GM21717 (cell line): ENCODE results near the gene GSTM3.

Experiments
- ATAC-seq: cut with Tn5 transposase; IDR thresholded peaks from one replicate; pipeline ENCODE4 v1.9.1; 2021; ENCODE audit warnings: mild to moderate bottlenecking, moderate library complexity; ENCODE audit not compliant: unreplicated experiment

Gene GSTM3

DNA sequence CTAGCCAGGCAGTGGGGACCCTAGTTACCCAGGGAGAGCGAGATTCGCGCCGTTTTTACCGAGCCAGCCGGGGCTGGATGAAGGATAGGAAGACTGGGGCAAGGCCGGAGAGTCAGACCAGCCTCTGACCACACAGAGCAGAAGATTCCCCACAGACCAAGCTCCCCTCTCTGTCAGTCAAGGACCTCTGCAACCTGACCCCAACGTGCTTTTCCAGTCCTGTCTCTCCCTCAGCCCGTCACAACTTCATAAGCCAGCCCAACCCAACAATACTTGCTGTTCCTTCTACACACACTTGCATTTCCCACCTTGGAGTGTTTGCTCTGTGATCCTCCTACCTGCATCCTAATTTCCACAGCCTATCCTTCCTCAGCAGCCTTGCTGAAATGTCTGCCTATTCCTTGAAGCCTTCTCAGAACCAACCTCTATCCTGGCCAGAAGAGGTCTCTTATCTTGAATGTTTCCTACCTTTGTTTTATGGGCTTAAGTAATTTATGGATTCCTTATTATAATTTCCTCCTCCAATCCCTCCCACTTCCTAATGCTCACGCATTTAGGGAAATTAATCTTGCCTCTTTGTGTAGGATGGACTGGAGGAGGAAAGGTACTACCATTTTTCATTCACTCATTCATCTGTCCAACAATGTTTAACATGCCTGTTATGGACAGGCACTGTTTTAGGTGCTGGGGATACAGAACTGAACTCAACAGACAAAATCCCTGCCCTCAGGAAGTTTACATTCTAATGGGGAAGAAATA lies at the start of gene GSTM3:
Gene GSTM3, minus strand, starts transcription at position 424 of the 759 bp plus-strand sequence. CDS start 751 bp downstream, outside the sequence.
- no peak for ATAC-seq

DNA sequence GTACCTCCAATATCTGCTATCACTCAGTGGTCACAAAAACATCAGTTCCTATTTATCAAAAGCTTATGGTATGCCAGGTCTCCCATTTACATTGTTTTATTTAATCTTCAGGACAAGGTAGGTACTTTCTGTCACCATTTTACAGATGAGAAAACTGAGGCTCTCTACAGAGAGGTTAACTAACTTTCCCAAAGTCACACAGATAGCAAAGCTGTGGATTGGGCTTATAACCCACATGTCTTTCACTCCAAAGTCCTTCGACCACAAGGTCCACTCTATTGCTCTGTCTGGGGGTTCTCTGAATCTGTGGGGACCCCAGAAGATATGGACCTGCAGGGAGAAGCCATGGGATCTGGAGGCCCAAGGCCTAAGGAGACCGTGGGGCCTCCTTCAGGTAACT lies 49.5 kb upstream of the GSTM3 start:
- ATAC-seq, result no peak

DNA sequence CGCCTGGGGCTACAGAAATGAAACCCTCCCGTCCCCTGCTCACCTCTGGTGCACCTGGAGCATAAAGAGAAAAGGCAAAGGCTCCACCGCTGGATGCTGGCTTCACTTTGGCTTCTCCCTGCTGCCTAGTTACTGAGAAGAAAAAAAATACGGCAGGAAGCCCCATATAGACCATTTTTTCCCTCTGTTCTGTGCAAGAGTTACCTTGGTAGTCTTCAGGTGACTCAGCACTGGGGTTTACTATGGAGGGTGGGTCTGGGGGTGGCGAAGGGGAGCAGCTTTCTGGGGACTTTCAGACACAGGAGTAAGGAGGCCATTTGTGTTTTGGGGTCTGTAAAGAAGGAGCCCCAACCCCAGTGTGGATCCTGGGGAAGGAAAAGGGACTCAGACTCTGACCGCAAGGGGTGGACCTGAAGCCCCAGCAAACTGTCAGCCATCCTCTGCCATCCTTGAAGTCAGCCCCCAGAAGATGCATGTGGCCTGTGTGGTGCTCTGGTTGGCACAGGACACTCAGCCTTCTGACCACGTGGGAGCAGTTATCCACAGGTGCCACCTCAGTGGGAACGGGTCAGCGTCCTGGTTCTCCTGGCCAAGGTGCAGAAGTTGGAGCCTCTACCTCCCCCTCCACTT lies 48.8 kb upstream of the GSTM3 start:
- no peak for ATAC-seq

DNA sequence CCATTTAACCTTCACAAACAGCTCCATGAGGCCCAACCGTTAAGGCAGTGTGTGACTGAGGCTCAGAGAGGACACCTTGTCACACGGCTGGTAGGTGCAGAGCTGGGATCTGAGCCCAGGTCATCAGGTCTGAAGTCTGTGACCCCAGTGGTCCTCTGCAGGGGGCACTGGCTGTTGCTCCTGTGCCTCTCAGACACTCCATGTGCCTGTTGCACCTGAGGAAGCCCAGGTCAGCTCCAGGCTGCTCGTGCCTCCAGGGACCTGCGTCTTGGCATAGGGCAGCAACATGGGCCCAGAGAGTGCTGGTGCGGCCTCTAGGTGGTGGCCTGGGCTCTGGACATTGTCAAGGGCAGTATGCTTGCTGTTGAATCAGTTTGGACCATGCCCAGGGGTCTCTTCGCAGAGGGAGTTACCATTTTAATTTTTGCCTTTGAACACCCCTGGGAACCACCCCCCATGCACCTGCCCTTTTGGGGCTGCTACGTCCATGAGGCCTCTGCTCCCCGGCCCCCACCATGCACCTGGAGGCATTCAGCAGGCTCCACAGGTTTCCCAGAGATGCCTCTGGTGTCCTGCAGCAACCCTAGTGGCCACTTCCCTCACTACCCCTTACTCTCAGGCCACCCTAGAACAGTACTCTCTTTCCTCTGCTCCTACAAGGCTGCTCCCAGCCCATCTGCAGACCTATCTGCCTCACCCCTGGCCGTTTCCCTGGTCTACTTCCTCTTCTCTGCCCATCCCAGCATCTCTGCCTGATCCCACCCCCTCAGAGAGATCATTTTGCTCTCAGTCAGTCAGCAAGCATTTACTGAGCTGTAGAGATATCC lies 48.1 kb upstream of the GSTM3 start:
- ATAC-seq, result no peak

DNA sequence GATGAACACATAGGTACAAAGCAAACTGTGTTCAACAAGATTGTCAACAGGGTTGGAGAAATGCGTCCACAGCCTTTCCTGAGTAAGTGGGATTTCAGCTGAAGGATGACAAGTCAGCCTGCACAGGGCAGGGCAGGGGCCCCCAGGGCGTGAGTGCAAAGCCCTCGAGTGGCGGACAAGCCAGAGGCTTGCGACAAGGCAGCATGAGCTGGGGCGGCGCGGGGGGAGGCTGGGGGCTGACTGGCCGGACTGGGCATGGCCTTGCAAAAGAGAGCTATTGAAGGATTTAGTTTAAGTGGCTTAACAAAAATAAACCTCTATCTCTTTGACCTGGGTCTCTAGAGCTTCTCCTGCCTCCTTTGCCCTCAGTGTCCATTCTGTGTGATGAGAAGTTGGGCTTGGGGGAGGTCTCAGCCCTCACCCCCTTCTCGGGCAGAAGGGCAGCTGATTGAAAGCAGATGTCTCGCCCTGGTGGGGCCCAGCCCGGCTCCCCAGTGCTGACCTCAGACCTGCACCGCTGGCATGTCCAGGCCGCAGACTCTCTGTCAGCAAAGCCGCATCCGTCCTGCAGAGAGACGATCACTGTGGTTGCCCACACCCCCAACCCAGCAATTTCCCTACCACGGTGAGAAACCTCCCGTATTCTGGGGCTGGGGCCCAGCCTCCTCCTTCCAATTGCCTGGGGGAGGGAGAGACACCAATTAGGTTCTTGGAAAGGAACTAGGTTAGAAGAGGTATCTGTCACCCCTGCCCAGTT lies 47.2 kb upstream of the GSTM3 start:
- ATAC-seq, result no peak

DNA sequence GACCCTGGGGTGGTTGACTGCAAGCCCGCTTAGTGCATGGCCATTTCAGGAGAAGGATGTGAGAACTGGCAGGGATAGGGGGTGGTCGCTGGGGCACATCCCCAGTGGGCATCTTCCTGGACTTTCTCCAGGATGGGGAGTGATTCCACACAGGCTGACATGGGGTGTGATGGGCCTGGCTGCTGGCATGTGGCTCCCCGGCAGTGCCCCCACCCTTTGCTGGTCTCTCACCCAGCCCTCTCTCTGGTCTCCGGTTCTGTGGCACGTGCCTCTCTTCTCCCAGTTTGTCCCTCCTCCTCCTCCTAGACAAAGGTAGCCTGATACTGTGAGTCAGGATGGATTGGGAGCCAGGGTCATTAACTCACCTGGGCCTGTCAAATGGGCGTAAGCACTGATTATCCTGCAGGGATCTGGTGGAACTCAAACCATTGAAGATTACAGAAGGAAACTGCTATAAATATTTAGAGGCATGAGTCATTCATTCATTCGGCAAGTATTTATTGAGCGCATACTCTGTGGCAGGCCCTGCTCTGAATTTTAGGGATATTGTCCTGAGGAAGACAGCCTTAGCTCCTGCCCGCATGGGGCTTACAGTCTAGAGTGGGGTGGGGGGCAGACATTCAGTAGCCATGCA lies 46.5 kb upstream of the GSTM3 start:
- ATAC-seq, result no peak

DNA sequence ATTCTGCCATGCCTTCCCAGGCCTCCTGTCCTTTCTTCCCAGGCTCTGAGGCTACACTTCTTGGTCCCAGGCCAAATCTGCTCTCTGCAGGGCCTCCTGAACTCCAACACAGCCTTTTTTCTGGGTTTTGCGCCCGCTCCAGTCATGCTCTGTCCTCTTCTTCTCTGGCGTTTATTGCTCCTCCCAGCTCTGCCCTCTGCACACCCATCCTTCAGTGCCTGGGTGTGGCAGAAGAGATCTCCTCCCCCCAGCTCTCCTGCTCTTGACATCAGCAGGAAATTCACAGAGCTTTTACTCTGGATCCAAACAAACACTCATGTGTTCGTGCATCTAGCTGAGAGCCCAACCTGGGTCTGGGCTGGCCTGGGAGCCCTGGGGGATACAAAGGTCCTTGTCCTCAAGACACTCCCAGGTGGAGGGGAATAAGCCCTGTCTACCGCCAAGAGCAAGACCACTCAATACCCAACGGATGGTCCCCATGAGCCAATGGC lies 45.7 kb upstream of the GSTM3 start:
- ATAC-seq, result no peak

DNA sequence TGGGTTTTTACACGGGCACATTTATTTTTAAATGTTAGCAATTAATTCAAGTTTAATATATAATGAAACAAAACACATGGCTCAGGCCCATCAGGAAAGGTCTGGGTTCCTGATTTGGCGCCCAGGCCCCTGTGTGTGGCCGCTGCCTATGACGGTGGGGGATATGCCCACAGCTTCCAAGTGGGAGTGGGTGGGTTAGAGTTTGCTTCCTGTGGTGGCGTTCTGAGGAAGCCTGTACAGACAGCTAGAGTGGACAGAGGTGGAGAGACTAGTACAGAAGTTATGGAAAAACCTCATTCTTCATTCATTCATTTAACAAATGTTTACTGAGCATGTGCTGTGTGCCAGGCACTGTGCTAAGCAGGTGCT lies 45.3 kb upstream of the GSTM3 start:
- ATAC-seq, result no peak

DNA sequence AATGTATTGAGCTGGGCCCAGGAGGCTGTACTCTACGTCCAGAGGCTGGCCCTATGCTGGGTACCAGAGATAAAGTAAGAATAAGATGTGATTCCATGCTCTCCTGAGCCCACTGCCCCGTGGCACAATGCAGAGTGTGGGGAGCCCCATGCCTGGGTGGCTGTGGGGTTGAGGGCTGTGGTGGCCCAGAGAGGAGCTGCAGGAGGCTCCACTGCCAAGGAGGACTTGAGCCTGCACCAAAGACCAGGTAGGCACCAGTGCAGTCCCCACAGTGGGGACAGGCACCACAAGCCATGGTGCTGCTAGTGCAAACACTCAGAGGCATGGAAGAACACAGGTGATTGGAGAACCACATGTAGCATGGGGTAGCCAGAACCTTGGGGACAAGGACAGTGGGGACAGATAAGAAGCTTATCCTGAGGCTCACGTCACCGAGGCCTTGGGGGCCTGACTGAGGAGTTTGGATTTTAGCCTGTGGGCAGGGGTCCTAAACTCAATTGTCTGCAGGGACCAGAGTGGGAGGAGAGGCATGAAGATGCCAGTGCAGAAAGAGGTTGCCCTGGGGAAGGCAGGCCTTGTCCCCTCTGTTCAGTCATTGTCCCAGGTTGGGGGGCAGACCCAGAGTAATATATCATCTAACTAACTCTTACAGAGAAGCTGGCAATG lies 44.7 kb upstream of the GSTM3 start:
- no peak for ATAC-seq

DNA sequence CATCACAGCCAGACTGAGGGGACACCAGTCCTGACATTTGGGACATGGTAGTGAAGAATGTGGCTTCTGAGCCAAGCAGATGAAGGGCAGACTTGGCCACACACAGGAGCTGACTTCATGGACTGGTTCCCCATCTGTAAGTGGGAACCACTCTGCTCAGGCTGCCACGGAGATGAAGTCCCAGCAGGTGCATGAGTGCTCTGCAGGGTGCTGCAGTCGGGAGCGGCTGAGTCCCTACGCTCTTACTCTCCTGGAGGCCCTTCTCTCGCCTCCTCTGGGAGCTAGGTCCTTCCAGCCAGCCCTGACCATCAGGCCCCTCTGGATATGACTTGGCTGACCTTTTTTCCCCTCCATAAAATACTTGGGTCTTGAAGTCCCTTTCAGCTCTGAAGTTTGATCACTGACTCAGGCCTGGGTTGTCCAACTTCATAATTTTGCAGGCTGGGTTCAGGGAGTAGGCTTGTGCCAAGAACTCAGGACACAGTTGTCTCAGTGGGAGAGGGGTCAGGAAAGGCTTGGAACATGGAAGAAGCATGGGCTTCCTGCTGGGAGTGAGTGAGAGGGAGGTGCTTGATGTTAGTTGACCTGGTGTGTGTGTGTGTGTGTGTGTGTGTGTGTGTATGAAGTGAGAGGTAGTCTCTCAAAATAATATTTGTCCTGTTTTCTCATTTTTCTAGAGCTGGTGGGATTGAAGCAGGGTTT lies 43.9 kb upstream of the GSTM3 start:
- ATAC-seq, result no peak

DNA sequence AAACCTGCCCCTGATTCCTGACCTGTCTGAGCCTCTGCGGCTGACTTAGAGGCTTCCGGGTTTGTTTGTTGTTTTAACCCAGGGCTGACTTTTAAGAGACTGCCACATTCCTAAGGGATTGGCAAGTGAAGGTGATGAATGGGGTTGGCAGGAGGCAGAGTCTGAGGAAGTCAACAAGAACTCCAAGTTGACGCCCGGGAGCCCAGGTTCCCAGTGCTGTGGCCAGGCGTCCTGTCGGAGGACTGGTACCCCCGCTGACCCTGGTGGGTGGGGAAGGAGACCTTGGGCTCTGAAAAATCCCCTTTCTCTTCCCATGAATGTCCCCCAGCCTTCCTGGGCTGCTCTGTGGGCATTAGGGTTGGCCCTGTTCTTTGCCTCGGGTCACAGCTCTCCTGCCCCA lies 42.6 kb upstream of the GSTM3 start:
- ATAC-seq, result no peak

DNA sequence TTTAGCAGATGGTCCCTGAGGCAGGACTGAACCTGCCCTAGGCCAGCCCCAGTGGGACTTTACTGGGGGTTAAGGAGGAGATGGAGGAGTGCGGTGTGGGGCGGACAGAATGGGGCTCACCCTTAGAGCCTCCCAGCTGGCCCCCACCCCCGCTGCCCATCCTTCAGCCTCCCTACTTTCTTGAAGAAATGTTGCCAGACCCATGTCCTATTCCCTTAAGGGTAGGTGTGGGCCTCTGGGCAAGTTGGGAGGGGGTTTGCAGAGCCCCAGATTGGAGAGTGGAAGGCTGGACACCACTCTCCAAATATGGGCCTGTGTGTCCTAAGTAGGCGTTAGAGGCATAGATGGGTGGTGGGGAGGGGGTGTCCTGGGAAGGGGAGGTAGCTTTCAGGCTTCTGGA lies 42.1 kb upstream of the GSTM3 start:
- no peak for ATAC-seq

DNA sequence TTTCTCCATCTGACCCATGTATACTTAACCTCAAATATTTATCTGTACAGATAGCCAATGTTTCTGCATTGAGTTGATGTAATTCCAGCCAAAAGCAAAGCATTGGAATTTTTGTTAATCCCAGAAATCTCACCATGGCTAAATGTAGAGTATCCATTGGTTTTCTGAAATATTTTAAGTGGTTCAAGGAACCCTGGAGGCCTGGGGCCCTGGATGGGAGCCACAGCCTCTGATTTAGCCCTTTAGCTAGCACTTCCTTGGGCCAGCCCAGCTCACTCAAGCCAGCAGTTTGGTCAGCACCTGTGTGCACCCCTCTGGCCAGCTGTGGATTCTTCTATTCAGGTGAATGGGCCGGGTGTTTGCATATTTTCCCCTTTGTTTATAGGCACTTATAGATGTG lies 41.7 kb upstream of the GSTM3 start:
- no peak for ATAC-seq

DNA sequence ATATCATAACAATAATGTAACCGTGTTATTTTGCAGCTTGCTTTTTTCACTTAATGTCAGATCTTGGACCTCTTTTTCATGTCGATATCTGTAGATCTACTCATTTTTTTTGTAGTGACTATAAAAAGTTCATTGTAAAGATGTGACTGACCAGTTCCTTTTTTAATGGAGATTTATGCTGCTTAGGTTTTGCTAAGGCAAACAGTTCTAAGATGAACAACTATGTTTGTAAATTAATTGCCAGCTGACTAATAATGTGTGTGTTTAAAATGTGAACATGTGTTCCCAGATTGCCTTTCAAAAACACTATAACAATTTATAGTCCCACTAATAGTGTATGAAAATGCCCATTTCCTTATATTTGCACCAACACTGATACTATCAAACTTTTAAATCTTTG lies 41.0 kb upstream of the GSTM3 start:
- no peak for ATAC-seq

DNA sequence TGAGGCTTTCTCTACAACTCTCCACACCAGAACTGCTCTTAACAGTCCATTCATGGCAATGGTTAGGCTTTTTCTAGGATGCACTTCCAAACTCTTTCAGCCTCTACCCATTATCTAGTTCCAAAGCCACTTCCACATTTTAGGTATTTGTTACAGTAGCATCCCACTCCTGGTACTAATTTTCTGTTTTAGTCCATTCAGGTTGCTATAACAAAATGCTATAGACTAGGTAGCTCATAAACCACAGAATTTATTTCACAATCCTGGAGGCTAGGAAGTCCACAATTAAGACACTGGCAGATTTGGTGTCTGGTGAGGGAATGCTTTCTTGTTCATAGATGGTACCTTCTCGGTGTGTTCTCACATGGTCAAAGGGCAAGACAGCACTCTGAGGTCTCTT lies 40.1 kb upstream of the GSTM3 start:
- no peak for ATAC-seq

DNA sequence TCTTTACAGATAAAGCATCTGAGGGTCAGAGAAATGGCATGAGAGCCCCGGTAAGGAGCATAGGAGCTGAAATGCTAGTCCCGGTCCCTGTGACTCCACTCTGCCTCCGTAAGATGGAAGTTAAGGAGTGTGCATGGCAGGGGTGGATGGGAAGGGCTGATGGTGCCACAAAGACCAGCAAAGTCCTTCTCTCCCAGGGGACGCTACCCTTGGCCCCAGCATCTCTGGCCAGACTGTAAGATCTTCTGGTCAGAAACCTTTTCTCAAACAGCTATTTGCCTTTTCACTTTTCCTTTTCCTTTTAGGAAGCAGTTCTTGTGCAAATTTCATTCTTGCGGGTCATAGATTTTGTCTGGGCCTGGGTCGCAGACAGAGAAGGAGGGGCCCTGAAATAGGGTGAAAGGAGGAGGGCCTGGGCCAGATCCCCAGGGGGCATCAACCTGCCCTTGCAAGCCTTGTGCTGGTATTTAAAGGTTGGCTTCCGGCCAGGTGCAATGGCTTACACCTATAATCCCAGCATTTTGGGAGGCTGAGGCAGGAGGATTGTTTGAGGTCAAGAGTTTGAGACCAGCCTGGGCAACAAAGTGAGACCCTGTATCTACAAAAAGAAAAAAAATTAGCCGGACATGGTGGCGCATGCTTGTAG lies 37.3 kb upstream of the GSTM3 start:
- no peak for ATAC-seq

DNA sequence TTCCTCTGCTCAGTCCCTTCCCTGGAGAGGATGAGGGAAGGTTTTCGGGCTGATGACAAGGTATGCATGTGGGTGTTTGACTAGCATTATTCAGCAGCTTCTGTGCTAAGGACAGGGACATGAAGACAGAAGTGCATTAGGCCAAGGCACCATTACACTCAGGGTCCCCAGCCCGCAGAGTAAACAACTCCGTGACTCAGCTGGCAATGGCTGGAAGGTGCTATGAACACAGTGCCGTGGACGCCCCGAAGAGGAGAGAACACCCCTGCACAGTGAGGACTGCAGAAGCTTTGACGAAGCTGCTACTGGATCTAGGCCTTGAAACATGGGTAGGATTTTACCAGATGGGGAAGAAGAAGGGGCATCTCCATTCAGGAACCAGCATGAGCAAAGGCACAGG lies 36.6 kb upstream of the GSTM3 start:
- ATAC-seq, result no peak

DNA sequence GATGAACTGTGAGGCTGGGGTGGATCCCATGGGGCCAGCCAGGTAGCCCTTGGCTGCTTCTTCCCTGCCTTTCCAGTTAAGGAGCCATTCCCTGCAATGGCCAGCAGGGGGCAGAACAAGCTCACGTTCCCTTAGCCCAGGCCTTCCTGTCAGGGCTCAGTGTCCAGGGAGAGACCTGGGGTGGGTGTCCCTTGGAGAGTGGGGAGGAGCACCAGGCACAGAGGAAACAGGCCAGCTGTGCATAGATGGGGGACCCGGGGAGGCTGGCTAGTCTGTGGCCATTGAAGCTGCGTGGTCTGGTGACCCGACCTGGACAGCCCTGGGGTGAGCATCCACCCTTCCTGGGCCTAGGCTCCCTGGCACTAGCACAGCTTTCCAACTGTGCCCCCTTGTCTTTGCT lies 36.1 kb upstream of the GSTM3 start:
- no peak for ATAC-seq
